OCI-LY3 (cell line): Measurements from ENCODE around the gene PDK2.

Experiments
- H2AFZ ChIP-seq: fragments of 200-600, 300-600 bp; shearing (Covaris generic); 2 replicates; pipeline ENCODE4 v1.6.0; 2014; ENCODE audit warnings: antibody characterized with exemption, low read depth, low read length
- H3K27ac ChIP-seq: fragments of 200-600, 300-600 bp; sonication (generic); 2 replicates; pipeline ENCODE4 v1.5.1; 2014; ENCODE audit warnings: mild to moderate bottlenecking, low read length, moderate library complexity, mixed read lengths
- H3K27me3 ChIP-seq: fragments of 200-600, 300-600 bp; sonication (generic); 2 replicates; pipeline ENCODE4 v1.6.1; 2014; ENCODE audit warnings: low read depth, low read length, mixed read lengths
- H3K36me3 ChIP-seq: fragments of 200-600, 300-600 bp; sonication (generic); replicated peaks from 2 replicates; pipeline ENCODE3; 2014; ENCODE audit warnings: low read depth, low read length, mixed read lengths
- H3K4me1 ChIP-seq: fragments of 300-600, 200-600 bp; sonication (generic); 2 replicates; pipeline ENCODE4 v1.6.1; 2014; ENCODE audit warnings: low read length, mixed read lengths
- H3K4me2 ChIP-seq: fragments of 200-600, 300-600 bp; sonication (generic); 2 replicates; pipeline ENCODE4 v1.6.1; 2014; ENCODE audit warnings: low read length, mixed read lengths
- H3K4me3 ChIP-seq: fragments of 300-600, 200-600 bp; sonication (generic); 2 replicates; pipeline ENCODE4 v1.5.1; 2014; ENCODE audit warnings: antibody characterized with exemption, mild to moderate bottlenecking, low read length, moderate library complexity
- H3K79me2 ChIP-seq: fragments of 300-600, 200-600 bp; shearing (Covaris generic); 2 replicates; pipeline ENCODE4 v1.6.1; 2014; ENCODE audit warnings: mild to moderate bottlenecking, low read length, mixed read lengths
- H3K9ac ChIP-seq: fragments of 300-600, 200-600 bp; shearing (Covaris generic); 2 replicates; pipeline ENCODE4 v1.6.0; 2014; ENCODE audit warnings: mild to moderate bottlenecking, low read length, moderate library complexity
- H3K9me3 ChIP-seq: fragments of 200-600, 300-600 bp; shearing (Covaris generic); 2 replicates; pipeline ENCODE4 v1.6.1; 2014; ENCODE audit warnings: low read length, mixed read lengths; ENCODE audit not compliant: insufficient read depth
- H4K20me1 ChIP-seq: fragments of 200-600, 300-600 bp; sonication (generic); 2 replicates; pipeline ENCODE4 v1.6.1; 2016; ENCODE audit warnings: low read length, mixed read lengths; ENCODE audit not compliant: insufficient read depth
- CTCF ChIP-seq: fragments of 200-600, 300-600 bp; sonication (generic); IDR thresholded peaks from 2 replicates; pipeline ENCODE4 v1.5.1; 2014; ENCODE audit warnings: antibody characterized with exemption, low read length, low read depth
- EZH2phosphoT487 ChIP-seq: fragments of 200-600 bp; shearing (Covaris generic); IDR thresholded peaks from 2 replicates; pipeline ENCODE4 v1.6.1; 2018; ENCODE audit warnings: antibody characterized with exemption, mixed run types, low read depth

The PDK2 gene

GRCh38 chr17:50079334-50080095 lies 15.6 kb upstream of the PDK2 start:
- H2AFZ ChIP-seq, result no peak overlapping the region; the same call in 1 of the 2 replicates
- H3K4me2 ChIP-seq, result no peak overlapping the region
- no peaks in the 10 kb centered on the region for H3K36me3 ChIP-seq
- no peaks in the 10 kb centered on the region for H3K4me1 ChIP-seq
- no peaks in the 10 kb centered on the region for H3K27me3 ChIP-seq
- no peaks in the 10 kb centered on the region for H3K79me2 ChIP-seq
- no peak overlapping the region for H3K27ac ChIP-seq
- no peak overlapping the region for H3K4me3 ChIP-seq
- peak; percentile 99 for TF ChIP-seq CTCF
- TF ChIP-seq EZH2phosphoT487, result no peak
- no peak overlapping the region for H3K9ac ChIP-seq
- H3K9me3 ChIP-seq, result no peaks in the 10 kb centered on the region
- no peaks in the 10 kb centered on the region for H4K20me1 ChIP-seq

- no peak for TF ChIP-seq EZH2phosphoT487
- TF ChIP-seq CTCF, result no peak
- H3K4me3 ChIP-seq, result no peak overlapping the region
- H2AFZ ChIP-seq, result no peak overlapping the region; the same call in 1 of the 2 replicates
- no peaks in the 10 kb centered on the region for H4K20me1 ChIP-seq
- H3K27ac ChIP-seq, result no peak overlapping the region
- no peak overlapping the region for H3K9ac ChIP-seq
- no peaks in the 10 kb centered on the region for H3K4me1 ChIP-seq
- H3K79me2 ChIP-seq, result no peaks in the 10 kb centered on the region
- H3K4me2 ChIP-seq, result no peak overlapping the region
- no peaks in the 10 kb centered on the region for H3K36me3 ChIP-seq
- no peaks in the 10 kb centered on the region for H3K27me3 ChIP-seq
- no peaks in the 10 kb centered on the region for H3K9me3 ChIP-seq
These were observed 15.1 kb upstream of the PDK2 start for GRCh38 chr17:50080096-50080480.

- H3K27me3 ChIP-seq, result no peaks in the 10 kb centered on the region
- H3K9ac ChIP-seq, result no peak overlapping the region
- TF ChIP-seq CTCF, result no peak
- no peak for TF ChIP-seq EZH2phosphoT487
- H2AFZ ChIP-seq, result no peak overlapping the region
- H4K20me1 ChIP-seq, result no peaks in the 10 kb centered on the region
- no peaks in the 10 kb centered on the region for H3K36me3 ChIP-seq
- no peaks in the 10 kb centered on the region for H3K79me2 ChIP-seq
- H3K27ac ChIP-seq, result no peak overlapping the region
- H3K4me2 ChIP-seq, result no peak overlapping the region
- no peaks in the 10 kb centered on the region for H3K4me1 ChIP-seq
- no peak overlapping the region for H3K4me3 ChIP-seq
- H3K9me3 ChIP-seq, result no peaks in the 10 kb centered on the region
These were observed 14.3 kb upstream of the PDK2 start for GRCh38 chr17:50080827-50081226.

GRCh38 chr17:50081757-50082156 lies 13.4 kb upstream of the PDK2 start:
- H3K9ac ChIP-seq, result no peak overlapping the region
- H3K27me3 ChIP-seq, result no peaks in the 10 kb centered on the region
- no peak overlapping the region for H3K4me2 ChIP-seq
- no peak overlapping the region for H3K27ac ChIP-seq
- TF ChIP-seq CTCF, result no peak
- no peak for TF ChIP-seq EZH2phosphoT487
- H2AFZ ChIP-seq, result no peak overlapping the region
- H3K4me1 ChIP-seq, result no peaks in the 10 kb centered on the region
- H4K20me1 ChIP-seq, result no peaks in the 10 kb centered on the region
- H3K79me2 ChIP-seq, result no peaks in the 10 kb centered on the region
- no peak overlapping the region for H3K4me3 ChIP-seq
- no peaks in the 10 kb centered on the region for H3K36me3 ChIP-seq
- H3K9me3 ChIP-seq, result no peaks in the 10 kb centered on the region
